ENCODE measurements around the gene SUPT5H.

Gene SUPT5H

GRCh38 chr19:39481229-39481545 lies 35.8 kb downstream of the SUPT5H start:
- peak overlapping the region; percentile 81 for H3K4me3 Mint-ChIP-seq
- peaks cover 32% of the 10 kb centered on the region for H3K4me1 Mint-ChIP-seq
- ATAC-seq (no peak), DNase-seq (ENCODE audit: low spot score in 2 of 2) (no peak)
- H3K27ac Mint-ChIP-seq: peak overlapping the region; percentile 94
- H3K36me3 Mint-ChIP-seq: peaks cover 68% of the 10 kb centered on the region
- H3K9me3 Mint-ChIP-seq: no peaks in the 10 kb centered on the region

DNA sequence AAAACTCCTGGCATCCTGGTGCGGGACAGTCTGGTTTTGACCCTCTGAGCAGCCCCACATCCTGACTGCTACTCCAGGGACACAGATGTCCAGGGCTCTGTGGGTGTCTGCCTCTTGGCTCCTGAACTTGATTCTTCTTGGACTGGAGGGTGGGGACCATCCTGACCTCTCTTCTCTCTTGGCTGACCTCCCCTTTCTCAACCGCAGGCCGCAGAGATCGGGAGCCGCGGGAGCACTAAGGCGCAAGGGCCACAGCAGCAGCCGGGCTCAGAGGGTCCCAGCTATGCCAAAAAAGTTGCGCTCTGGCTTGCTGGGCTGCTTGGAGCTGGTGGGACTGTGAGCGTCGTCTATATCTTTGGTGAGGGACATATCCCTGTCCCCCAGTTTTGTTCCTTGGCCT lies 36.3 kb downstream of the SUPT5H start:
- H3K4me1 Mint-ChIP-seq: peaks cover 37% of the 10 kb centered on the region
- ATAC-seq (no peak), DNase-seq (ENCODE audit: low spot score in 2 of 2) (no peak)
- no peaks in the 10 kb centered on the region for H3K9me3 Mint-ChIP-seq
- H3K27ac Mint-ChIP-seq: peak overlapping the region; percentile 94
- H3K4me3 Mint-ChIP-seq: peak overlapping the region; percentile 81
- H3K36me3 Mint-ChIP-seq: peaks cover 68% of the 10 kb centered on the region

DNA sequence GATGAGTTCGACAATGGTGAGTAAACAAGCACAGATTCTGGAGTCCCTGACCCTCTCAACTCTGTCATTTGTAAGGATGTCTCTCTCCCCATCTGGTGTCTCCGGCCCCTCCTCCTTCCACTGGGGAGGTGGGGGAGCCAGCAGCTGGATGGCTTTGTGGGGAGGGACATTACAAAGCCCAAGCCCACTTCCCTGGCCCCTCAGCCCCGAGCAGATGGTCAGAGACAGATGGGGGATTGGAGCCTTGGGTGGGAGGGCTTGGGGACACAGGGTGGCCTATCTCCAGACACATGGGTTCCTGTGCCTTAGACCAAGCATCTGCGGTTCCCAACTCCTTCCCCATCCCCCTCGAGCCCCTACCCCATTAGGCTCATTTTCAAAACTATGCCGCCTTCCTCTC lies 37.8 kb downstream of the SUPT5H start:
- Mint-ChIP-seq H3K27ac (no peak overlapping the region), H3K36me3 (peaks cover 68% of the 10 kb centered on the region), H3K4me1 (peaks cover 41% of the 10 kb centered on the region), H3K9me3 (no peaks in the 10 kb centered on the region), H3K4me3 (peak overlapping the region; percentile 81)
- no peak for ATAC-seq
- DNase-seq (ENCODE audit: low spot score in 2 of 2): no peak

DNA sequence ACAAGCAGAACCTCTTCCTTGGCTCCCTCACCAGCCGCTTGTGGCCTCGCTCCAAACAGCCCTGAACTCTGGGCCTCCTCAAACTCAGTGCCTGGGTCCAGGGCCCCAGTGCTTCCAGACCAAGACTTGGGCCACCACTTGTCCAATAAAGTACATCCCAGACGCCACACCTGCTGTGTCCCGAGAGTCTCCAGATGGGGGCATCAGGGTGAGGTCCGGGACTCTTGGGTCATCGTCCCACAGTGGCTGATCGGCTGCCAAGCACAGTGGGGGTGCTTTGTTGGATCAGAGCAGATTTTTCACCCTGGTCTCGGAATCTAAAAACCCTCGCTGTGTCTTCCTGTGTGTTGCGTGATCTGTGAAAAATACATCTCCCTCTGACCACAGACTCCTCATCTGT lies 44.4 kb downstream of the SUPT5H start:
- ATAC-seq (no peak), DNase-seq (ENCODE audit: low spot score in 2 of 2) (no peak)
- Mint-ChIP-seq H3K36me3 (peaks cover 80% of the 10 kb centered on the region), H3K9me3 (no peaks in the 10 kb centered on the region), H3K4me1 (peaks cover 14% of the 10 kb centered on the region), H3K4me3 (no peak overlapping the region), H3K27ac (peak overlapping the region; percentile 20)

- Mint-ChIP-seq H3K9me3 (no peaks in the 10 kb centered on the region), H3K4me3 (no peak overlapping the region), H3K36me3 (peaks cover 57% of the 10 kb centered on the region), H3K27ac (no peak overlapping the region), H3K4me1 (peaks cover 6% of the 10 kb centered on the region)
- DNase-seq (ENCODE audit: low spot score in 2 of 2) (no peak), ATAC-seq (no peak)
Measured at GRCh38 chr19:39492225-39492624, 46.8 kb downstream of the SUPT5H start.

GRCh38 chr19:39492788-39493187 lies 47.4 kb downstream of the SUPT5H start:
- no peak for ATAC-seq
- Mint-ChIP-seq H3K9me3 (no peaks in the 10 kb centered on the region), H3K27ac (no peak overlapping the region)

GRCh38 chr19:39494661-39495060 lies 49.3 kb downstream of the SUPT5H start:
- H3K4me1 Mint-ChIP-seq: peaks cover 17% of the 10 kb centered on the region
- DNase-seq (ENCODE audit: low spot score in 2 of 2): no peak

More at GRCh38 chr19:39492788-39493187, 47.4 kb downstream of the SUPT5H start:
- peaks cover 6% of the 10 kb centered on the region for H3K4me1 Mint-ChIP-seq
- H3K36me3 Mint-ChIP-seq: peaks cover 51% of the 10 kb centered on the region
- no peak overlapping the region for H3K4me3 Mint-ChIP-seq
- DNase-seq (ENCODE audit: low spot score in 2 of 2): no peak

GRCh38 chr19:39496063-39496462 lies 50.7 kb downstream of the SUPT5H start:
- Mint-ChIP-seq H3K27ac (no peak overlapping the region), H3K36me3 (peaks cover 18% of the 10 kb centered on the region), H3K4me1 (peaks cover 21% of the 10 kb centered on the region), H3K4me3 (no peak overlapping the region), H3K9me3 (no peaks in the 10 kb centered on the region)
- ATAC-seq (no peak), DNase-seq (ENCODE audit: low spot score in 2 of 2) (no peak)

More at GRCh38 chr19:39494661-39495060, 49.3 kb downstream of the SUPT5H start:
- Mint-ChIP-seq H3K4me3 (no peak overlapping the region), H3K9me3 (no peaks in the 10 kb centered on the region), H3K36me3 (peaks cover 32% of the 10 kb centered on the region), H3K27ac (no peak overlapping the region)
- ATAC-seq: no peak

DNA sequence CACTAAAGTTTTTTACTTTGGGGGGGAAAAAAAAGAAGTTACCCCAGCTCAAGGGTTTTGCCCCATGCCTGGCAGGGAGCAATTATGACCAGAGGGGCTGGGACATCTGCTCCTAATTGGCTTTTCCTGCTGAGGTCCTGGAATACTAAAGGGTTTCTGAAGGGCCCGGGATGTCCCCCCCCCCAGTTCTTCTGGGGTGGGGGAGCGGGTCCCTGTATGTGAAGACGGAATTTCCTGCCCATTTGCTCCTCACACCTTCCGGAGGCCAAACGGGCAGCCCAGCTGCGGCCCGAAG lies 52.3 kb downstream of the SUPT5H start:
- ATAC-seq (no peak), DNase-seq (ENCODE audit: low spot score in 2 of 2) (no peak)
- peaks cover 21% of the 10 kb centered on the region for H3K4me1 Mint-ChIP-seq
- no peaks in the 10 kb centered on the region for H3K9me3 Mint-ChIP-seq
- peaks cover 4% of the 10 kb centered on the region for H3K36me3 Mint-ChIP-seq
- H3K4me3 Mint-ChIP-seq: peak overlapping the region; percentile 48
- H3K27ac Mint-ChIP-seq: no peak overlapping the region

DNA sequence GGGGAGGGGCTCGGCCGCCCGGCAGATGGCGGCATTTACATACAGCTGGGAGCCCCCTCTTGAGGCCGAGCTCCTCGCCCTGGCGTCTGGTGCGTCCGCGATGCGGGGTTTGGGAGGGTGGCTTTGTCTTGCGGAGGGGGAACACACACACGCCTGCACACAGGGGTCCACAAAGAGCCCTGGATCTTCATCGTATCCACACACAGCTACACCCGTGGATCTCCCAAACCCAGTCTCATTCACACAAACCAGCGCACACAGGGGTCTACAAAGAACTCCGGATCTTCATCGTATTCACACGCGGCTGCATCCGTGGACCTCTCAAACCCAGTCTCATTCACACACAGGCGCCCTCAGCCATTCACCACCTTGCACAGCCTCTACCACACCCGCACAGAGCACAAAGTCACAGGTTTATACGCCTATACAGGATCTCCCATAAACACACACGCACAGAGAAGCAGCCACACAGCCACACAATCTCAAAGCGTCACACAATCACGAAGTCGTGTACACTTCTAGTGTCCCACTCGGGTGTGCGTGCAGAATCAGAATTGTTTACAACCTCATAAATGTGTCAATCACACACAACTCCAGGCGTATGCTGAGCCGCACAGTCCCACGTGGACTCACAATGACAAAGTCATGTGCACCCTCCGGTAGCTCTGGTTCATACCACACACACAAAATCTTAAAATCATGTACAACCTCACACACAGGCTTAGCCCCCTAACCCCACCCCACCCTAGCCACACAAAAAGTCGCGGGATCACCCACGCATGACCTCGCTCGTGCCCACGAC lies 52.8 kb downstream of the SUPT5H start:
- peaks cover 24% of the 10 kb centered on the region for H3K4me1 Mint-ChIP-seq
- H3K9me3 Mint-ChIP-seq: no peaks in the 10 kb centered on the region
- H3K27ac Mint-ChIP-seq: no peak overlapping the region
- H3K36me3 Mint-ChIP-seq: peaks cover 2% of the 10 kb centered on the region
- DNase-seq (ENCODE audit: low spot score in 2 of 2) (no peak), ATAC-seq (peak; percentile 55)
- peak overlapping the region; percentile 48 for H3K4me3 Mint-ChIP-seq

GRCh38 chr19:39498798-39499642 lies 53.6 kb downstream of the SUPT5H start, which contains the start of gene DLL3:
DLL3 (plus strand) TSS chr19:39498947; CDS start chr19:39498975, 28 bp downstream.
- DNase-seq (ENCODE audit: low spot score in 2 of 2) (no peak), ATAC-seq (no peak)
- H3K27ac Mint-ChIP-seq: peak within 1 kb of the TSS; percentile 30
- peak within 1 kb of the TSS; percentile 48 for H3K4me3 Mint-ChIP-seq
- no peaks in the 10 kb centered on the region for H3K9me3 Mint-ChIP-seq
- peaks cover 7% of the 10 kb centered on the region for H3K36me3 Mint-ChIP-seq
- peaks cover 32% of the 10 kb centered on the region for H3K4me1 Mint-ChIP-seq

DNA sequence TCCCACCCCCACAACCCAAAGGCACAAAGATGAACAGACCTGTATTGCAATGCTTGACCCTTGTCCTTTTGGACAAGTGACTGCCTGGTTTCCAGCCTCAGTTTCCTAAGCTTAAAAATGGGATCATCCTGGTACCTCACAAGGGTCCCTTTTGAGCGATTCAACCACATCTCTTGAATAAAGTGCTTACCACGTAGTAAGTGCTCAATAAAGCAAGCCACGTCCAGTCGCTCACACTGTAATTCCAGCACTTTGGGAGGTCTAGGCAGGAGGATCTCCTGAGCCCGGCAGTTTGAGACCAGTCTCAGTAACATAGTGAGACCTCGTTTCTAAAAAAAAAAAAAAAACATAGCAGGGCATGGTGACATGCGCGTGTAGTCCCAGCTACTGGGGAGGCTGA lies 54.5 kb downstream of the SUPT5H start:
- H3K27ac Mint-ChIP-seq: peak overlapping the region; percentile 30
- H3K4me1 Mint-ChIP-seq: peaks cover 38% of the 10 kb centered on the region
- ATAC-seq (no peak), DNase-seq (ENCODE audit: low spot score in 2 of 2) (no peak)
- H3K36me3 Mint-ChIP-seq: peaks cover 7% of the 10 kb centered on the region
- peak overlapping the region; percentile 48 for H3K4me3 Mint-ChIP-seq
- no peaks in the 10 kb centered on the region for H3K9me3 Mint-ChIP-seq

DNA sequence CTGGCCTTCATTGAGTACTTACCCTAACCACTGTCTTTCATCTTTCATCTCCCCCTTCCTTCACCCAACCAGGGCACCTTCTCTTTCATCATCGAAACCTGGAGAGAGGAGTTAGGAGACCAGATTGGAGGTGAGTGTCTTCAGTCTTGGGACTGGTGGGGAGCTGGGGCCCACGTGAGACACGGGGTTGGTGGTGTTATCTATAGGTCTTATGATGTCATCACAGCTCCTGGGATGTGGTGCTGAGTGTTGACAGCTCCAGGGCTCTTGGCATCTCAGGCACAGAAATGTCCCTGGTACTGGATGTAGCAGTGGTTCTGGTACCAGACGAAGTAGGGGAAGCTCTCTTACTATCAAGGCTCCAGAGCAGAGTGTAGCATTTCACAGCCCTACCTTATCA lies 55.2 kb downstream of the SUPT5H start:
- Mint-ChIP-seq H3K36me3 (peaks cover 7% of the 10 kb centered on the region), H3K9me3 (no peaks in the 10 kb centered on the region), H3K4me3 (no peak overlapping the region), H3K4me1 (peaks cover 40% of the 10 kb centered on the region), H3K27ac (no peak overlapping the region)
- ATAC-seq (no peak), DNase-seq (ENCODE audit: low spot score in 2 of 2) (no peak)

DNA sequence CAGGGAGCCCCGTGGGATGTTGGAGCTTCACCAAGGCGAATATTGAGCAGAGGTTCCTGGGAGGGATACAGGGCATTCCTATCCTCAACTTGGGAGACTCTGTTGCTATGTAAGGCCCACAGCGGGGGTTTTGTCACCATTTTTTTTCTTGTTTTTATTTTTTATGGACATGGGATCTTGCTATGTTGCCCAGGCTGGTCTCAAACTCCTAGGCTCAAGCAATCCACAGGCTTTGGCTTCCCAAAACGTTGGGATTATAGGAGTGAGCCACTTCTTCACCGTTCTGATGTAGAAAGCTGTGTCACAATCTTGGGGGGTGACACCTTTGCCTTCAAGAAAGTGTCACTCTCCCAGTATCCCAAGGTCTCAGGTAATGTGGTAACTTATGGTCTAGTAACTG lies 56.0 kb downstream of the SUPT5H start:
- H3K27ac Mint-ChIP-seq: no peak overlapping the region
- no peaks in the 10 kb centered on the region for H3K9me3 Mint-ChIP-seq
- no peak overlapping the region for H3K4me3 Mint-ChIP-seq
- ATAC-seq: no peak
- DNase-seq (ENCODE audit: low spot score in 2 of 2): no peak
- peaks cover 46% of the 10 kb centered on the region for H3K4me1 Mint-ChIP-seq
- H3K36me3 Mint-ChIP-seq: peaks cover 7% of the 10 kb centered on the region

DNA sequence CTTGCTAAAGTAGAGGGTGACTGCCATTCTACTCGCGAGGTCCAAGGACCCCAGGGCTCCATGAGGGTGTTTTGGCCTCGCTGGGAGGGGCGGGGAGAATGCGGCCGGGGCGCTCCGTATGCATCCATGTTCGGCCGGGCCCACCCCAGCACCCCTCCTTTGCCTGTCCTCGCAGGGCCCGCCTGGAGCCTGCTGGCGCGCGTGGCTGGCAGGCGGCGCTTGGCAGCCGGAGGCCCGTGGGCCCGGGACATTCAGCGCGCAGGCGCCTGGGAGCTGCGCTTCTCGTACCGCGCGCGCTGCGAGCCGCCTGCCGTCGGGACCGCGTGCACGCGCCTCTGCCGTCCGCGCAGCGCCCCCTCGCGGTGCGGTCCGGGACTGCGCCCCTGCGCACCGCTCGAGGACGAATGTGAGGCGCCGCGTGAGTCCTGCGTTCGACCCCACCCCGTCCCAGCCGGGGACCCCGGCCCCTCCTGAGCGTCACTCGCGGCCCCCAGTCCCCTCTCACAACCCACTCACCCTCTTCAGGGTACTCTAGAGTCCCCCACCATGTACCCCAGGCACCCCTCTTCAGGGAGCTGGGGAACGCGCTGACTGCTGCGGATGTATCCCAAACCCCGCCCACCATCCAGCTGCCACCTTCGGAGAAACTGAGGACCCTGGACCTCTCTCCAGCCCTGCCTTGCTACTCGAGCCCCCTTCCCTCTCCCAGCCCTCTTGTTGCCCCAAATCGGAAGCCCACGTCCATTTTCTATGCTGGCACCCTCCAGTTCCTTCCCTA lies 57.4 kb downstream of the SUPT5H start:
- Mint-ChIP-seq H3K9me3 (no peaks in the 10 kb centered on the region), H3K4me1 (peaks cover 55% of the 10 kb centered on the region), H3K27ac (no peak overlapping the region), H3K36me3 (peaks cover 7% of the 10 kb centered on the region), H3K4me3 (peak overlapping the region; percentile 24)
- ATAC-seq: peak; percentile 68
- peak; percentile 87 for DNase-seq (ENCODE audit: low spot score in 2 of 2)
